ENCODE data around the gene WNK2. TPM values are rescaled to one million over a fixed set of nuclear protein-coding genes. Genes with fewer than 3 reads are reported as not detected.

Gene WNK2
- polyA plus RNA-seq, 2 of the 4 experiments (the other 2 are of a cell fraction) = 2.1 to 6.7 TPM

DNA sequence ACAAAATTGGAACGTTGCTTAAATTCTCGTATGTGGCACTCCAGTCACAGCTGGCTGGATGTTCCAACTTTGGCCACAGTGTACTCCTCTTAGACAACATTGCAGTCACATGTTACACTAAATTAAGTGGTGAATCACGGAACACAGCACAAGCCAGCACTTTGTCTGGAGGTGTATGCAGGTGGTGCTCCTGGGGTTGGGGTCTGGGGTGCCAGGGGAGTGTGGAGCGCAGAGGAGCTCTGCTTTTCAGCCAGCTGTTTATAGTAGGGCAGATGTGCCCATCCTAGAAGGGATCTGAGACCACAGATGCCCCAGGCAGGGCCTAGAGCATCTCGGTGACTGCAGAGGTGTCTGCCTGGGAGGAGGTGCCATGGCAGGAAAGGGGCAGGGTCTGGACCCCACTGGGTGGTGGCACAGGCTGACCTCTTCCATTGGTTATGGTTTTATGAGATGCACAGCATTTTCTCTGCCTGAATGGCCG is 82.6 kb downstream of the WNK2 start:
- CTCF ChIA-PET = interaction anchor here (1.2 kb wide), 1 partner anchor 17 kb away, joined by 4 read pairs; no protein-coding TSS in a partner anchor
- POLR2A ChIA-PET = no interaction called here
- no peak for FAIRE-seq

DNA sequence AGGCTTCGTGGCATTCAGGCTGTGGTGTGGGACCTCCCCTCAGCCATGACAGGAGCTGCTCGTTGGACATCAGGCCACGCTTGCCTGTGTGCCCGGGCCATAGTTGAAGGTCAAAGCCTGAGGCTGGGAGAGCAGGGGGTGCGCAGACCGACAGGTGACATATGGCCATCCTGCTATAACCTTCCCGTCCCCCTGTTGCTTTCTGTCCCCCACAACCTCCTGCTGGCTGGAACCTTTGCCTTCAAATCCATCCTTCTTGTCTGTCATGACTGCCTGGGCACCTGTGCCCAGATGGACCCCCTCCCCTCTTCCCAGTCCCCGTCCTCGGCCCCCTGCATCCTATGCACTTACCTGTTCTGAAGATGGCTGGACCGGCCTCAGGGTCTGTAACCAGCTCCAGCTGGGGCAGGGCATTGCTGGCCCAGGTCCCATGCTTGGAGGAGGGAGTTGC is 83.2 kb downstream of the WNK2 start:
- TF ChIP-seq ESRRA (IDR thresholded peaks at IDR 0.05; ENCODE audit: borderline replicate concordance, low read length) (no peak), EHMT2 (IDR thresholded peaks at IDR 0.05; ENCODE audit: low read depth) (no peak), JUN (IDR thresholded peaks at IDR 0.05) (no peak), TP53 (CRISPR knock-in tag; IDR thresholded peaks at IDR 0.05) (no peak), HEYL (CRISPR knock-in tag; IDR thresholded peaks at IDR 0.05) (no peak), HOXA7 (CRISPR knock-in tag; IDR thresholded peaks at IDR 0.05) (no peak), NPAS2 (CRISPR knock-in tag; IDR thresholded peaks at IDR 0.05; ENCODE audit: borderline replicate concordance) (no peak), HOXB5 (CRISPR knock-in tag; IDR thresholded peaks at IDR 0.05) (no peak), RNF2 (IDR thresholded peaks at IDR 0.05; ENCODE audit: borderline replicate concordance, low read depth) (no peak), NFE2L2 (conservative IDR thresholded peaks at IDR 0.05; ENCODE audit: low read length) (no peak), POLR2AphosphoS2 (conservative IDR thresholded peaks at IDR 0.05; ENCODE audit: low read length) (no peak), FOSB (CRISPR knock-in tag; IDR thresholded peaks at IDR 0.05) (no peak)
- TF ChIP-seq, protein P1, sequence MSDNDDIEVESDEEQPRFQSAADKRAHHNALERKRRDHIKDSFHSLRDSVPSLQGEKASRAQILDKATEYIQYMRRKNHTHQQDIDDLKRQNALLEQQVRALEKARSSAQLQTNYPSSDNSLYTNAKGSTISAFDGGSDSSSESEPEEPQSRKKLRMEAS (IDR thresholded peaks at IDR 0.05) = no peak
- TF ChIP-seq, protein P2, sequence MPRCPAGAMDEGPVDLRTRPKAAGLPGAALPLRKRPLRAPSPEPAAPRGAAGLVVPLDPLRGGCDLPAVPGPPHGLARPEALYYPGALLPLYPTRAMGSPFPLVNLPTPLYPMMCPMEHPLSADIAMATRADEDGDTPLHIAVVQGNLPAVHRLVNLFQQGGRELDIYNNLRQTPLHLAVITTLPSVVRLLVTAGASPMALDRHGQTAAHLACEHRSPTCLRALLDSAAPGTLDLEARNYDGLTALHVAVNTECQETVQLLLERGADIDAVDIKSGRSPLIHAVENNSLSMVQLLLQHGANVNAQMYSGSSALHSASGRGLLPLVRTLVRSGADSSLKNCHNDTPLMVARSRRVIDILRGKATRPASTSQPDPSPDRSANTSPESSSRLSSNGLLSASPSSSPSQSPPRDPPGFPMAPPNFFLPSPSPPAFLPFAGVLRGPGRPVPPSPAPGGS (IDR thresholded peaks at IDR 0.05) = no peak
- TF ChIP-seq, protein P3, sequence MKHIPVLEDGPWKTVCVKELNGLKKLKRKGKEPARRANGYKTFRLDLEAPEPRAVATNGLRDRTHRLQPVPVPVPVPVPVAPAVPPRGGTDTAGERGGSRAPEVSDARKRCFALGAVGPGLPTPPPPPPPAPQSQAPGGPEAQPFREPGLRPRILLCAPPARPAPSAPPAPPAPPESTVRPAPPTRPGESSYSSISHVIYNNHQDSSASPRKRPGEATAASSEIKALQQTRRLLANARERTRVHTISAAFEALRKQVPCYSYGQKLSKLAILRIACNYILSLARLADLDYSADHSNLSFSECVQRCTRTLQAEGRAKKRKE (CRISPR knock-in tag; IDR thresholded peaks at IDR 0.05; ENCODE audit: low read depth) = no peak
- no peak for DNase-seq (ENCODE audit: low read depth in 1 of 2, low spot score in 1 of 2)

More for the DNA sequence above, 82.6 kb downstream of the WNK2 start:
- ATAC-seq (no peak), DNase-seq (ENCODE audit: low read depth in 1 of 2, low spot score in 1 of 2) (no peak)
- 83% methylated on average over 6 of the region's 6 CpGs for WGBS (ENCODE audit: missing lambda C conversion rate)
- H3K4me1 ChIP-seq = no peaks in the 10 kb centered on the region
- no peak overlapping the region for H3K27ac ChIP-seq
- H3K4me3 ChIP-seq = no peak overlapping the region
- H3K9me3 ChIP-seq = no peaks in the 10 kb centered on the region
- no peak overlapping the region for H3K4me2 ChIP-seq
- TF ChIP-seq CHD4 (IDR thresholded peaks at IDR 0.05; ENCODE audit: borderline replicate concordance) = no peak
- no peak for TF ChIP-seq TP53 (CRISPR knock-in tag; IDR thresholded peaks at IDR 0.05)
- TF ChIP-seq EHMT2 (IDR thresholded peaks at IDR 0.05; ENCODE audit: low read depth) = no peak
- TF ChIP-seq, protein P4, sequence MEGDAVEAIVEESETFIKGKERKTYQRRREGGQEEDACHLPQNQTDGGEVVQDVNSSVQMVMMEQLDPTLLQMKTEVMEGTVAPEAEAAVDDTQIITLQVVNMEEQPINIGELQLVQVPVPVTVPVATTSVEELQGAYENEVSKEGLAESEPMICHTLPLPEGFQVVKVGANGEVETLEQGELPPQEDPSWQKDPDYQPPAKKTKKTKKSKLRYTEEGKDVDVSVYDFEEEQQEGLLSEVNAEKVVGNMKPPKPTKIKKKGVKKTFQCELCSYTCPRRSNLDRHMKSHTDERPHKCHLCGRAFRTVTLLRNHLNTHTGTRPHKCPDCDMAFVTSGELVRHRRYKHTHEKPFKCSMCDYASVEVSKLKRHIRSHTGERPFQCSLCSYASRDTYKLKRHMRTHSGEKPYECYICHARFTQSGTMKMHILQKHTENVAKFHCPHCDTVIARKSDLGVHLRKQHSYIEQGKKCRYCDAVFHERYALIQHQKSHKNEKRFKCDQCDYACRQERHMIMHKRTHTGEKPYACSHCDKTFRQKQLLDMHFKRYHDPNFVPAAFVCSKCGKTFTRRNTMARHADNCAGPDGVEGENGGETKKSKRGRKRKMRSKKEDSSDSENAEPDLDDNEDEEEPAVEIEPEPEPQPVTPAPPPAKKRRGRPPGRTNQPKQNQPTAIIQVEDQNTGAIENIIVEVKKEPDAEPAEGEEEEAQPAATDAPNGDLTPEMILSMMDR (IDR thresholded peaks at IDR 0.05) = no peak
- no peak for TF ChIP-seq HOXB13 (CRISPR knock-in tag; IDR thresholded peaks at IDR 0.05; ENCODE audit: low read depth)
- TF ChIP-seq, protein P3 (CRISPR knock-in tag; IDR thresholded peaks at IDR 0.05; ENCODE audit: low read depth) = no peak
- TF ChIP-seq ESRRA (IDR thresholded peaks at IDR 0.05; ENCODE audit: borderline replicate concordance, low read length) = no peak
- no peak for TF ChIP-seq HDAC2 (IDR thresholded peaks at IDR 0.05)

More for the DNA sequence above, 83.2 kb downstream of the WNK2 start:
- ATAC-seq = no peak
- no peak overlapping the region for H3K27ac ChIP-seq
- no peaks in the 10 kb centered on the region for H3K4me1 ChIP-seq
- no peak overlapping the region for H3K4me3 ChIP-seq
- FAIRE-seq = no peak
- no peaks in the 10 kb centered on the region for H3K9me3 ChIP-seq
- ChIA-PET POLR2A (no interaction called here), CTCF (interaction anchor here (0.5 to 1.2 kb wide), 2 partner anchors 17 to 1039 kb away, joined by 3 to 4 read pairs; no protein-coding TSS in a partner anchor)
- no peak overlapping the region for H3K4me2 ChIP-seq
- 83% methylated on average over 10 of the region's 10 CpGs for WGBS (ENCODE audit: missing lambda C conversion rate)
